ENCODE data around the gene CNOT10. TPM values are rescaled to one million over a fixed set of nuclear protein-coding genes. Genes with fewer than 3 reads are reported as not detected.
"Not testable (repeated sequence)": the region's sequence is repeated elsewhere in the genome, so short reads cannot be mapped to it uniquely, and the experiment has no call there.

Gene CNOT10
- total RNA-seq, 1 donor, result 23.8 TPM

GRCh38 chr3:32780071-32780734 lies 95.2 kb downstream of the CNOT10 start:
- no peak for DNase-seq (ENCODE audit: low read depth)
- no peak overlapping the region for H3K4me3 ChIP-seq (ENCODE audit: low read depth, low read length)
- TF ChIP-seq CTCF (IDR thresholded peaks at IDR 0.05; ENCODE audit: insufficient read depth, low read length), result no peak

- peak; percentile 25 for DNase-seq (ENCODE audit: low read depth)
- peak; percentile 16 for TF ChIP-seq CTCF (IDR thresholded peaks at IDR 0.05; ENCODE audit: insufficient read depth, low read length)
- peak overlapping the region; percentile 70 for H3K4me3 ChIP-seq (ENCODE audit: low read depth, low read length)
Measured at GRCh38 chr3:32780735-32781210, 95.8 kb downstream of the CNOT10 start.

GRCh38 chr3:32781211-32781968 lies 96.4 kb downstream of the CNOT10 start:
- peak overlapping the region; percentile 70 for H3K4me3 ChIP-seq (ENCODE audit: low read depth, low read length)
- DNase-seq (ENCODE audit: low read depth), result peak; percentile 64
- TF ChIP-seq CTCF (IDR thresholded peaks at IDR 0.05; ENCODE audit: insufficient read depth, low read length), result peak; percentile 80

GRCh38 chr3:32781969-32782270 lies 96.9 kb downstream of the CNOT10 start:
- H3K4me3 ChIP-seq (ENCODE audit: low read depth, low read length); DNase-seq (ENCODE audit: low read depth): not testable (repeated sequence)

GRCh38 chr3:32782407-32782806 lies 97.4 kb downstream of the CNOT10 start:
- no peak for TF ChIP-seq CTCF (IDR thresholded peaks at IDR 0.05; ENCODE audit: insufficient read depth, low read length)
- DNase-seq (ENCODE audit: low read depth), result no peak
- no peak overlapping the region for H3K4me3 ChIP-seq (ENCODE audit: low read depth, low read length)

- TF ChIP-seq CTCF (IDR thresholded peaks at IDR 0.05; ENCODE audit: insufficient read depth, low read length), result no peak
- H3K4me3 ChIP-seq (ENCODE audit: low read depth, low read length), result no peak overlapping the region
- DNase-seq (ENCODE audit: low read depth), result no peak
Measured at GRCh38 chr3:32791833-32792232, 106.8 kb downstream of the CNOT10 start.

GRCh38 chr3:32794487-32795308 lies 109.7 kb downstream of the CNOT10 start:
- no peak for TF ChIP-seq CTCF (IDR thresholded peaks at IDR 0.05; ENCODE audit: insufficient read depth, low read length)
- DNase-seq (ENCODE audit: low read depth), result no peak
- no peak overlapping the region for H3K4me3 ChIP-seq (ENCODE audit: low read depth, low read length)

GRCh38 chr3:32796384-32796950 lies 111.5 kb downstream of the CNOT10 start:
- not testable (repeated sequence) for DNase-seq (ENCODE audit: low read depth); H3K4me3 ChIP-seq (ENCODE audit: low read depth, low read length)
